GM23248 (cell line): ENCODE data around the gene PREX1.

ENCODE experiments used
- EZH2 ChIP-seq: fragments of 200-600 bp; sonication (generic); IDR thresholded peaks from 2 replicates; pipeline ENCODE4 v1.6.1; 2018; ENCODE audit warnings: antibody characterized with exemption, mild to moderate bottlenecking; ENCODE audit not compliant: insufficient read depth, poor library complexity, severe bottlenecking
- EZH2phosphoT487 ChIP-seq: fragments of 200-600 bp; sonication (generic); IDR thresholded peaks from 2 replicates; pipeline ENCODE4 v1.6.1; 2018; ENCODE audit warnings: antibody characterized with exemption, moderate library complexity, mild to moderate bottlenecking, low read depth; ENCODE audit not compliant: insufficient read depth

- TF ChIP-seq EZH2 (no peak), EZH2phosphoT487 (no peak)
Measured at GRCh38 chr20:48614593-48615274, 213.1 kb downstream of the PREX1 start.
